Keratinocyte (primary cell): ENCODE measurements around the gene SYT15. TPM values are rescaled to one million over a fixed set of nuclear protein-coding genes. Genes with fewer than 3 reads are reported as not detected.
A peak's percentile ranks its signal among the peaks of the same experiment; 100 is the strongest.

Source experiments
- DNase-seq: peaks from one replicate; pipeline ENCODE4 v3.0.0-alpha.2; 2011; ENCODE audit warnings: low read depth, missing footprints, low spot score
- FAIRE-seq: peaks from 2 replicates; lab custom pipeline; 2011; peaks lifted over from hg19 to GRCh38; lab: Jason Lieb, UNC
- H2AFZ ChIP-seq: 2 replicates; pipeline ENCODE4 v1.6.0; 2012; ENCODE audit warnings: low read length, control low read depth, inconsistent platforms; ENCODE audit not compliant: control insufficient read depth
- H3K27ac ChIP-seq: 2 replicates; pipeline ENCODE4 v1.5.1; 2011; ENCODE audit warnings: low read length; ENCODE audit not compliant: control insufficient read depth, insufficient read depth
- H3K27me3 ChIP-seq: 3 replicates; pipeline ENCODE4 v1.6.0; 2011; ENCODE audit warnings: low read length; ENCODE audit not compliant: control insufficient read depth, insufficient read depth; ENCODE audit errors: extremely low read depth
- H3K36me3 ChIP-seq, 2 experiments: 2 replicates in 1 of 2; 3 replicates in 1 of 2; pipeline ENCODE4 v1.5.1; 2011; ENCODE audit warnings: low read length in 2 of 2, mild to moderate bottlenecking in 1 of 2; ENCODE audit not compliant: control insufficient read depth in 2 of 2, insufficient read depth in 2 of 2; ENCODE audit errors: extremely low read depth in 1 of 2
- H3K4me1 ChIP-seq: 3 replicates; pipeline ENCODE4 v1.5.1; 2011; ENCODE audit warnings: low read length; ENCODE audit not compliant: control insufficient read depth, insufficient read depth; ENCODE audit errors: extremely low read depth
- H3K4me2 ChIP-seq: 3 replicates; pipeline ENCODE4 v1.6.0; 2011; ENCODE audit warnings: low read depth, low read length; ENCODE audit not compliant: control insufficient read depth, insufficient read depth; ENCODE audit errors: extremely low read depth
- H3K4me3 ChIP-seq, 3 experiments: fragments of 200-600 bp in 1 of 3; sonication (generic) in 1 of 3; 2 replicates in 2 of 3; 3 replicates in 1 of 3; pipeline ENCODE4 v1.5.1; 2011 to 2016; ENCODE audit warnings: low read length in 3 of 3, mild to moderate bottlenecking in 3 of 3, control low read depth in 2 of 3, inconsistent platforms in 1 of 3, low read depth in 1 of 3, mixed read lengths in 1 of 3, mixed run types in 1 of 3, moderate library complexity in 1 of 3; ENCODE audit not compliant: control insufficient read depth in 2 of 3, insufficient read depth in 2 of 3; ENCODE audit errors: extremely low read depth in 1 of 3
- H3K79me2 ChIP-seq: 2 replicates; pipeline ENCODE4 v1.6.0; 2012; ENCODE audit warnings: low read length; ENCODE audit not compliant: control insufficient read depth, insufficient read depth
- H3K9ac ChIP-seq: 3 replicates; pipeline ENCODE4 v1.6.0; 2011; ENCODE audit warnings: low read length; ENCODE audit not compliant: control insufficient read depth, insufficient read depth; ENCODE audit errors: extremely low read depth
- H3K9me1 ChIP-seq: 3 replicates; pipeline ENCODE4 v1.6.0; 2011; ENCODE audit warnings: low read length; ENCODE audit not compliant: control insufficient read depth, insufficient read depth; ENCODE audit errors: extremely low read depth
- H3K9me3 ChIP-seq: 2 replicates; pipeline ENCODE4 v1.5.1; 2012; ENCODE audit warnings: low read depth, low read length; ENCODE audit not compliant: control insufficient read depth
- H4K20me1 ChIP-seq: 3 replicates; pipeline ENCODE4 v1.6.0; 2011; ENCODE audit warnings: low read length; ENCODE audit not compliant: control insufficient read depth, insufficient read depth; ENCODE audit errors: extremely low read depth
- CTCF ChIP-seq, 3 experiments: IDR thresholded peaks in 1 of 3; conservative IDR thresholded peaks in 1 of 3; optimal IDR thresholded peaks in 1 of 3; 2 replicates in 2 of 3; 3 replicates in 1 of 3; pipeline versions ENCODE3 to v1.5.1; 2011; ENCODE audit warnings: low read length in 3 of 3, mild to moderate bottlenecking in 3 of 3, moderate library complexity in 2 of 3, control low read depth in 1 of 3, inconsistent platforms in 1 of 3; ENCODE audit not compliant: insufficient read depth in 2 of 3; ENCODE audit errors: extremely low read depth in 1 of 3
- EZH2 ChIP-seq: IDR thresholded peaks from one replicate; pipeline ENCODE4 v1.6.1; 2012; ENCODE audit warnings: inconsistent platforms, mild to moderate bottlenecking, low read length, moderate library complexity
- dilution Hi-C: fragments of 300-500 bp; cut with MboI; formaldehyde crosslinking; loops from one replicate; pipeline ENCODE4 v1.7.0; 2020; ENCODE audit warnings: low sequenced_read_pairs; ENCODE audit not compliant: extremely low pct_ligation_motif_present
- polyA plus RNA-seq, 5 experiments: library from polyadenylated mRNA; depleted of rRNA in 3 of 5; stranded (reverse) in 3 of 5; stranded (forward) in 1 of 5; unstranded in 1 of 5; fragments of >200 nt; gene quantifications; 1 replicate in 1 of 5; 2 replicates in 3 of 5; 3 replicates in 1 of 5; pipeline versions ENCODE4 v1.2.1 to v1.2.3, GENCODE V29; 2011 to 2012; ENCODE audit warnings: missing spikeins in 2 of 5, low read depth in 1 of 5, low replicate concordance in 1 of 5

SYT15 gene
- polyA plus RNA-seq, 1 donor (not counting 4 experiments of a cell fraction or from before 2014, with no cell fraction given): 0.16 TPM

- FAIRE-seq: peak; percentile 17
- Histone ChIP-seq H3K27ac (no peak overlapping the region), H3K4me2 (no peak overlapping the region), H3K79me2 (no peaks in the 10 kb centered on the region), H3K4me3 (no peak overlapping the region), H3K27me3 (peaks cover 83% of the 10 kb centered on the region), H3K4me1 (peaks cover 4% of the 10 kb centered on the region), H3K9ac (no peak overlapping the region), H3K36me3 (no peaks in the 10 kb centered on the region), H3K9me3 (no peaks in the 10 kb centered on the region), H2AFZ (no peak overlapping the region), H4K20me1 (peaks cover 4% of the 10 kb centered on the region), H3K9me1 (no peaks in the 10 kb centered on the region)
- no peak for DNase-seq
- TF ChIP-seq CTCF (optimal IDR thresholded peaks at IDR 0.05 in 1 of 3, IDR thresholded peaks at IDR 0.05 in 1 of 3, conservative IDR thresholded peaks at IDR 0.05 in 1 of 3; ENCODE audit: extremely low read depth in 1 of 3, insufficient read depth in 2 of 3, low read length in 3 of 3) (no peak), EZH2 (no peak)
- dilution Hi-C loops: no loop called here
These were observed 23.6 kb upstream of the SYT15 start for GRCh38 chr10:46555366-46555712.

- H3K27ac ChIP-seq: no peak overlapping the region
- no peak overlapping the region for H3K9ac ChIP-seq
- TF ChIP-seq EZH2: peak; percentile 94
- TF ChIP-seq CTCF (optimal IDR thresholded peaks at IDR 0.05 in 1 of 3, IDR thresholded peaks at IDR 0.05 in 1 of 3, conservative IDR thresholded peaks at IDR 0.05 in 1 of 3; ENCODE audit: extremely low read depth in 1 of 3, insufficient read depth in 2 of 3, low read length in 3 of 3): no peak
- no peaks in the 10 kb centered on the region for H3K9me1 ChIP-seq
- no peaks in the 10 kb centered on the region for H3K9me3 ChIP-seq
- peaks cover 4% of the 10 kb centered on the region for H4K20me1 ChIP-seq
- FAIRE-seq: no peak
- dilution Hi-C loops: no loop called here
- no peaks in the 10 kb centered on the region for H3K36me3 ChIP-seq
- peaks cover 87% of the 10 kb centered on the region for H3K27me3 ChIP-seq
- DNase-seq: no peak
- H3K4me1 ChIP-seq: peaks cover 4% of the 10 kb centered on the region
- peak overlapping the region; percentile 72 for H3K4me2 ChIP-seq
- peak overlapping the region; percentile 47 for H2AFZ ChIP-seq
- H3K4me3 ChIP-seq: peak overlapping the region; percentile 38 to 48 (median 47)
- no peaks in the 10 kb centered on the region for H3K79me2 ChIP-seq
These were observed 23.0 kb upstream of the SYT15 start for GRCh38 chr10:46555713-46556514.
